Activated CD4-positive, alpha-beta T cell treated with anti-CD3 and anti-CD28 coated beads, Interleukin-2, Interleukin-4, amounts not matched to agents 100 ng/mL and 50 ng/mL, durations not matched to agents 16 hours and 8 hours (primary cell): ENCODE measurements around the gene AGAP9.
A peak's percentile ranks its signal among the peaks of the same experiment; 100 is the strongest.
"Not testable (repeated sequence)": the region's sequence is repeated elsewhere in the genome, so short reads cannot be mapped to it uniquely, and the experiment has no call there.

Experiments used
- DNase-seq: peaks from one replicate; pipeline ENCODE4 v3.0.0-alpha.2; 2020; ENCODE audit warnings: low spot score

The AGAP9 gene

DNA sequence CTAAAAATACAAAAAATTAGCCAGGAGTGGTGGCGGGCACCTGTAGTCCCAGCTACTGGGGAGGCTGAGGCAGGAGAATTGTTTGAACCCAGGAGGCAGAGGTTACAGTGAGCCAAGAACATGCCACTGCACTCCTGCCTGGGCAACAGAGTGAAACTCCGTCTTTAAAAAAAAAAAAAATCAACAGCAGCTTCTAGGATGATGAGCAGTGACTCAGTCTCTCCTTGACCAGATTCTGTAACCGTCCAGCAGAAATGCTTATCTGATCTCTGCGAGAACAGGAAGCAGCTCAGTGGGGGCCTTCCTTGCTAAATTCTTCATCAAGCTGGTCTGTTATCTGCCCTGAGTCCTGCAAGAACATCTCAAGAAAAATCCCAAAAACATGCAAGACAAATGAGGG lies 37.5 kb downstream of the AGAP9 start:
- DNase-seq, result peak; percentile 36

DNA sequence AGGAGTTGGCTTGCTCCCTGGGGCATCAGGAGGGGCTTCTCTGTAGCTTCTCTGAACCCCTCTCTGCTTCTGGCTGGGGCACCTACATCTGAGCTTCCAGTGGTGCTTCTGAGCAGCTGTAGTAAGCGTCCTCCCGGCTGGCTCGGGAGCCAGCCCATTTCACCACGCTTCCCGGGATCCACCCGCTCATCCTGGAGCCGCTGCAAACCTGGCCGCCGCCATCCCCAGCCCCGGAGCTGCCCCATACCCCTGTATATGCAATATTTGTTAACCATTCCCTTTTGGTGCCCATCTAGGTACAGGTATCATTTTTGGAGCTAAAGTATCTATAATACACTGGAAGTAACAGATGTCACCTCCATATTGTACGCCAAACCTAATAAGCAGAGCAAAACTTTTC lies 38.7 kb downstream of the AGAP9 start:
- not testable (repeated sequence) for DNase-seq

DNA sequence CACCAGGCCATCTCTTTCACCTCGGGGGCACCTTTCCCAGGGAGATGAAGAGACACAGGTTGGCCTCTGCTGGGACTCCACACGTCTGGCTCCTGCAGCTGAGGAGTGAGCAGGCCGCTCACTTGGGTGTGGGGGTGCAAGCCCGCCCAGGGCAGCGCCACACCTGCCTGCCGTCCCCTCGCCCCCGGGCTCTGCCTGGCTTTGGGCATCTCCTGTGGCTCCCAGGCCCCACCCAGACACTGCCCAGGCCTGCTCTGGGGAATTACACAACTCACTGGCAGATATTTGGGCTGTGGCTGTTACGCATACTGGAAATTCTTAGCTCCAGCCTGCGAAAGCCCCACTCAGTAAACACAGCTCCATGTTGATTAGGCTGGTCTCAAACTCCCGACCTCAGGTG lies 39.5 kb downstream of the AGAP9 start, which contains the start of gene ANXA8:
Gene ANXA8, minus strand, starts transcription at position 193 of the 400 bp plus-strand sequence. Its CDS starts 182 bp downstream, at position 11.
- DNase-seq, result not testable (repeated sequence)

DNA sequence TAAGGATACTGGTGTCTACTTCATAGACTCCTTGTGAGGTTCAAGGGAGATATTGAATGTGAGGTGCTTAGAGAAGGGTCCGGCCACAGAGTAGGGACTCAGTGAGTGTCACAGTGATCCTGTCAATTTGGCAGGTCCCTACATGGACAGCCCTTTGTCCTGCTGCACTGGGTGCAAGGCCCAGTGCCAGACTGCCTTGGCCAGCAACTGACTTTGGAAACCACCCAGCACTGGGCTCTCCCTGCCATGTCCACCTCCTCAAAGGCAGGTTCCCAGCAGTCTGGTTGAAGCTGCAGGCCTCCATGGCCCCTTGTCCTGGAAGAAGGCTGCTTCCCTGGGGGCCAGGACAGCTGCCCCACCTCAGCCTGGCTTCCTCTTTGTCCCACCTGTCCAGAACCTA lies 41.1 kb downstream of the AGAP9 start:
- not testable (repeated sequence) for DNase-seq

DNA sequence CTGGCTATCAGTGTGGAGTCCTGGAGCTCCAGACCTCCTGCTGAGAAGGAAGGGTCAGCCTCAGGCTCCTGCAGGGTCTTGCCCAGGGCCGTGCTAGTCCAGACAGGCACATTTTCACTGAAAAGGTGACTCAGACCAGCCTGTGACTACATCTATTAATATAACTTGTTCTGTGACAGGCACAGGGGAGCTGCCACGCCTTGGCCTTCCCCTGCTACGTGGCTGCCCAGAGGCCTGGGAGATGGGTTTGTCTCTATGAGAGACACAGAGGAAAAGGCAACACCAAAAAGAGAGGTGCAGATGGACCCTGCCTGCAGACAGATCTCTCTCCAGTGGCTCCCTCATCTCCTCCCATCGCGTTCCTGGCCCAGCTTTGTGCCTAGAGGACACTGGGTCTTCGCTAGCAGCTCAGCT lies 41.7 kb downstream of the AGAP9 start:
- DNase-seq, result not testable (repeated sequence)

DNA sequence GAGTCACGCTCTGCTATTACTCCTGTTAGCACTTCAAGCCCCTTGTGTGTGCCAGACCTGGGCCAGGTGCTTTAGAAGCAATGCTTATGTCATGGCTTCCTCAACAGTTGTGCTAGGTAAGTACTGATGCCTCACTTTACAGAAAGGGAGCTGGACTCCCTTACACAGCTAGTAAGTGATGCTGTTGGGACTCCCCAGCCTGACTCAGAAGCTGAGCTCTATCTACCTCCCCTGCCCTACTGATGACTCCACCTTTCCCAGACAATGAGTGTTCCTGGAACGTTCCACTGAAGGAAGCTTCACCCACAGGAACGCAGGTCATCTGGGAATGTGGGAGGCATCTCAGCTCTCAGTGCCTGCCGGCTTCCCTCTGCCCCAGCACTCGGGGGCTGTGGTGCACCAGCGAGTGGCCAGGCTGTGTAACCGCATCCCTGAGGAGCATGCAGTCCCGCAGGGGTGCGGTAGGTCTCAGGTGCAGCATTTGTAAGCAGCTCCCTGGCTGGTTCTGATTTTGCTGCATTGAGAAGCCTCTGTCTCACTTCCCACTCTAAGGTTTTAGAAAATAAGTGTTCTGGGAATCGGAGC lies 42.2 kb downstream of the AGAP9 start:
- not testable (repeated sequence) for DNase-seq

DNA sequence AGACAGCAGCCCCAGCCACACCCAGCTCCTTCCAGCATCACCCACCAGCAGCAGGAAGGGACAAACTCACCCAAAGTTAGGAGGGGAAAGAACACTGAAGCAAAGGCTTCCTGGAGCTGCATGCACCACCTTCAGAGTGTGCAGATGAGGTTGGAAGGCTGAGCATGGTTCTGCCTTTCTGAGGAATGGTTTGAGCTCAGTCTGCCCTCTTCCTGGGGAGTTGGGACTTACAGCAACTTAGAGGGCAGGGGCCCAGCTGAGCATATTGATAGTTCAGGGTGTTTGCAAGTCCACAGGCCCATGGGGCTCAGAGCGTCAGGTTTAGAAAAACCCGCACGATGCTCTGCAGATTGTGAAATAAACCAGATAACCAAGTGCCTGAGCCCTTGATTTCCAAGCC lies 43.3 kb downstream of the AGAP9 start:
- DNase-seq, result not testable (repeated sequence)

DNA sequence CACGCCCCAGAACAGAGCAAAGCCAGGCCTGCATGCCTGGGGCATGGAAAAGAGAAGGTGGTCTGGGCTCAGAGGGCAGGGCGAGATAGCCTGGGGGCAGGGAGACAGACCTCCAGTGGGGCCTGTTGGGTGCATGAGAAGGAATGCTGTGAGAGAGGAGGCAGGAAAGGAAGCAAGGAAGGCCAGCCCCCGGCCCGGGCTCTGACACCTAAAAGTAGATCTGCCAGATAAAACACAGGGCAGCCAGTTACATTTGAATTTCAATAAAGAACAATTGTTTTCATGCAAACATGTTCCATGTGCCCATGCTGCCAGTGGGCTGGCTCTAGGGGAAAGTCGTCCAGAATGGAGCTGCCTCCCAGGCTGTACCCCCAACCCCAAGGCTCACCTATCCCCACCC lies 45.3 kb downstream of the AGAP9 start:
- DNase-seq, result not testable (repeated sequence)

DNA sequence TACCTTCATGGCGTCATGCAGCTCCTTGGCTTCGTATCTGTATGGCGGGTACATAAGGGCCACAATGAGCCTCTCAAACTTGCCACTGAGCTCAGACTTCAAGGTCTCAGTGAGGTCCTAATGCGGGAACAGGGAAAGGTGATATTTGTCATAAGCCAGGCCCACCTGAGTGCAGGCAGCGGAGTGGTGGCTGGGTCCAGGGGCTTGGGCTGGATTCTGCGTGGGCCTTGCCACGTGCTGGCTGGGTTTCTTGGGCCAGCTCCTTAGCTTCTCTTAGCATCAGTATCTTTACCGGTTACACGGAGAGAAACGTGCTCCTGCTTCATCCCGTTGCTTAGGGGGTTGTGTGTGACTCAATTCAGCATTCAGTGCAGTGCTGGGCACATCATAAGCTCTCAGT lies 46.4 kb downstream of the AGAP9 start:
- DNase-seq, result not testable (repeated sequence)

DNA sequence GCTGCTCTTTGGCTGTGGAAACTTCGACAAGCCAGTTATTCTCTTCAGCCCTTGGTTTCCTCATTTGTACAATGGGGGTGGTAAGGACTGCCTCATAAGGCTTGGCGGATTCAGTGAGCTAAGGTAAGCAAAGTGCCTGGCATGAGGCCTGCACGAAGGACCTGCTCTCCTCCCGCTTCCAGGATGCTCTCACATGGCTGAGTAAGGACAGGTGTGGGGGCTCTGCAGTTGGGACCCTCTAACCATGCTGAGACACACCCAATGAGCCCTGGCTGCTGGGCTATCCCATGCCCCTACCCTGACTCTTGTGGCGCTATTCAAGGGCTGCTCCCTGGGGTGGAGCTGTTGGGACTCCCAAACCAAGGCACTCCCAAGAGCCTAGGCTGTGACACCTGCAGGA lies 48.3 kb downstream of the AGAP9 start:
- not testable (repeated sequence) for DNase-seq

DNA sequence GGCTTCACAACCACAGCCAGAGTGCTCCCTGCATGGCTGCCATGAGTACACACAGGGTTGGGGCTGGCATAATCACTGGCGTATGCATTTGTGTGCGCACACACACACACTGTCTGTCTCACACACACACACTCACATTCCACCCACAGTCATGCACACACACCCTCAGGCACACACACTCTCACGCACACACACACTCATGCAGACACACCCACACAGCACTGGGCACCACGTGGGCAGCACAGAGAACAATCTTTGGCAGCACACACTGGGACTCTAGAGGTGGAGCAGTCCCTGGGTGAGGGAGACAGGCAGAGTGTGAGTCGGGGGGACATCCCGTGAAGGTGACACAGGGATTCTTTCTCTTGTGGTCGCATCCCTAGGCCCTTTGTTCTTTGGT lies 49.9 kb downstream of the AGAP9 start:
- not testable (repeated sequence) for DNase-seq

DNA sequence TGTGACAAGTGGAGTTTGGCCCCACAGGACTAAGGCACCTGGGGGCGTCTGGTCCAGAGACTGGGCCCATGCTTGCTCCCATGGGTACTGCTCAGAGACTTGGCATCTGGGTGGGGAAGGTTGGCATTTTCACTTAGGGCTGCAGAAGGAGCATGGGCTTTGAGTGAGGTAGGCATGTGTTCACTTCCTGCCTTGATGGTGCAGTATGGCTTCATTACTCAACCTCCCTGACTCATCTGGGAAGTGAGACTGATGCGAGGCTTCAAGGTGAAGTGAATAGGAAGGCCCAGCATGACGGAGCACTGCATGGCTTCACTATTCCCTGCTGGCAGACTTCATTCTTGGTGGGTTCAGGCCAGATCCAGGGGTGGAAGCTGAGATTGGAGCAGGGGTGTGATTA lies 50.8 kb downstream of the AGAP9 start:
- DNase-seq, result not testable (repeated sequence)

DNA sequence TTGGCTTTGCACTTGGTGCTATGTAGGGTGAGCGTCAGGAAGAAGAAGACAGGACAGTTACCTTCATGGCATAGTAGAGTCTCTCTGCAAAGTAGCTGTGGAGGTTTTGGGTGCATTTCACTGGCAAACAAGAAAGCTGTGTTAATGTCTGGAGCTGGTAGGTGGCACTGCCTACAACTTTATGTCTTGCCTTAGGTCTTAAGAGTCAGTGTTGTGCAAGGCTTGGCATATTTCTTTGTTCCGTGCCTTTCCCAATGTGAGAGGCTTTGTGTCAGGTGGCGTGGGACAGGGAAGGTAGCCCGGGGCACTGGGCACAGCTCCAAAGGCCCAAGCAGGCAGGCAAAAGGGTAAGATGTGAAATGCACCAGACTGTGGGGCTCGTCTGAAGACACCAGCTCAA lies 51.4 kb downstream of the AGAP9 start:
- DNase-seq, result not testable (repeated sequence)

DNA sequence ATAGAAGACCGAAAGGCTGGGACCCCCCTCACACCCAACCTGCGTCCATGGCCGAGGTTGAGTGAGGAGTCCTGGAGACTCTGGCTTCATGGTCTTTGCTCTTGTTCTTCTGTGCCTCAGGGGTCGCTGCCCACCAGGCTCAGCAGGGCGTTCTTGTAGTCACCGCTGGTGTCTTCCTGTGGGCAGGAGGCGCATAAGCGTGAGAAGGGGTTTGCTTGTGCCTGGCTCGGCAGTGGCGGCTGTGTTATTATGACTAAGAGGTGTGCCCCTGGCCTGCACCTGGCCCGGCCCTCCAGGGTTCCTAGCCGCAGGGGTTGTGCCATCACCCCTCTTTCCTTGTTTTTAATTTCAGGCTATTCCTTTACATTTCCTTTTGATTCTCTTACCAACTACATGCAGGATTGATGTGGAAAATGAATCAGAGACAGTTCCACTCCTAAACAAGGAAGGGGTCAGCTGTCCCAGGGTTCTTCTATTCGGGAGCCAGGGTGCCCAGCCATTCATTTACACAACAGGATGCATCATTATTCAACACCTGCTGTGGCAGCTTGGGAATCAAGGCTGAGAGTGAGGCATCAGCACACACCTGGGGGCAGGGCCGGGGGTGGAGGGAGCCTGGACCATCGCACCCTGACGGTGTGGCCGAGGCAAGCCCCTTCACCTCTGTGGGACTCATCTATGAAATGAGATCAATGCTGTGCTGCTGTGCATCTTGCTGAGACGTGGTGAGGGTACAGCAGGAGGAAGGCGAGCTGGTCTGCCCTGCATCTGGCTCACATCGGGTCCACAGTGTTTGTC lies 54.5 kb downstream of the AGAP9 start:
- DNase-seq, result not testable (repeated sequence)

DNA sequence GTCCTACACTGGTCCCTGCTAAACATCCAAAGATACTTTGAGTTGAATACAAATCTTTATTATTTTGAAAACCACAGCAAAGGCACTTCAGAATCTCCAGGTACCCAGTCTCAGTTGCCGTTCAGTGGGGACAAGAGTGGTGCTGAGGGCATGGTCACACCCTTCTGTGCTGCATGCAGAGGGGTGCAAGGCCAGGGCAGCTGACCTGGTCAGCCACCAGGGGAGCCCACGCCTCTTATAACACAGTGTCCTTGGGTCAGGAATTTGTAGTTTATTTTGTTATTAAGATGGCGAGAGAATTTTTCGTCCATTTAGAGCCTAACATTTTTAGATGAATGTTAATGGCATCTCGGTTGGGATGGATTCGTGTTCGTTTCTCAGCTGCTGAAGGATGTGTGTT lies 55.5 kb downstream of the AGAP9 start:
- not testable (repeated sequence) for DNase-seq

DNA sequence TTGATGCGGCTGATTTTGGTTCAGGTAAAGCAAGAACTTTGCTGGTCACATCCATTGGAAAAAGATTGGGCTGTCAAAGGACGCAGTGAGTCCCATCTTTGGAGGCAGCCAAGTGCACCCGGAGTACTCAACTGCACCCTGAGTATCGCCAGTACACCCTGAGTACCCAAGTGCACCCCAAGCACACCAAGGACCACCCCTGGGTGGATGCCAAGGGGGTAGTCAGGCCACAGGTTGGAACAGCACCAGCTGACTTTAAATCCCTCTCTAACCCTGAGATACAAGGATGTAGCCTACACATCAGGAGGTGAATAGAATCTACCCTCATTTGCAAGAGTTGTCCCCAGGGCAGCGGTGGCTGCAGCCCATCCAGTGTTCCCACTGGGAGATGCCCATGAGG lies 56.0 kb downstream of the AGAP9 start:
- DNase-seq, result not testable (repeated sequence)

DNA sequence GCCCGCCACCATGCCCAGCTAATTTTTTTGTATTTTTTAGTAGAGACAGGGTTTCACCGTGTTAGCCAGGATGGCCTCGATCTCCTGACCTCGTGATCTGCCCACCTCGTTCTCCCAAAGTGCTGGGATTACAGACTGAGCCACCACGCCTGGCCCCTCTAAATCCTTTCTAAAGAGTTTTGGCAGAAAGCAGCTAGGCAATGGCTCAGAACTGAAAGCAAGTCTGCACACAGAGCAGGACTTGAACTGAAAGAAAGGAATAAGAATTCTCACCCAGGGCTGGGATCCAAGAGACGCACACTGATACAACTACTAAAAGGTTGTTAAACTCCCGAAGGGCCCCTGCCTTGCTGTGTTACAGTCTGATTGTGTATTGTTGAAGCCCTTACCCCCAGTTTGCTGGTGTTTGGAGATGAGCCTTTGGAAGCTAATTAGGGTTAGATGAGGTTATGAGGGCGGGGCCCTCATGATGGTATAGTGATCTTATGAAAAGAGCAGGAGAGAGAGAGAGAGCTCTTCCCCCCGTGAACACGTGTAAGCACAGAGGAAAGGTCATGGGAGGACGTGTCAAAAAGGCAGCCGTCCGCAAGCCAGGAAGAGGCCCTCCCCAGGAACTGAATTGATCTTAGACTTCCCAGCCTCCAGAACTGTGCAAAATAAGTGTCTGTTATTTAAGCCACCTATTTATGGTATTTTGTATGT lies 58.1 kb downstream of the AGAP9 start:
- not testable (repeated sequence) for DNase-seq

DNA sequence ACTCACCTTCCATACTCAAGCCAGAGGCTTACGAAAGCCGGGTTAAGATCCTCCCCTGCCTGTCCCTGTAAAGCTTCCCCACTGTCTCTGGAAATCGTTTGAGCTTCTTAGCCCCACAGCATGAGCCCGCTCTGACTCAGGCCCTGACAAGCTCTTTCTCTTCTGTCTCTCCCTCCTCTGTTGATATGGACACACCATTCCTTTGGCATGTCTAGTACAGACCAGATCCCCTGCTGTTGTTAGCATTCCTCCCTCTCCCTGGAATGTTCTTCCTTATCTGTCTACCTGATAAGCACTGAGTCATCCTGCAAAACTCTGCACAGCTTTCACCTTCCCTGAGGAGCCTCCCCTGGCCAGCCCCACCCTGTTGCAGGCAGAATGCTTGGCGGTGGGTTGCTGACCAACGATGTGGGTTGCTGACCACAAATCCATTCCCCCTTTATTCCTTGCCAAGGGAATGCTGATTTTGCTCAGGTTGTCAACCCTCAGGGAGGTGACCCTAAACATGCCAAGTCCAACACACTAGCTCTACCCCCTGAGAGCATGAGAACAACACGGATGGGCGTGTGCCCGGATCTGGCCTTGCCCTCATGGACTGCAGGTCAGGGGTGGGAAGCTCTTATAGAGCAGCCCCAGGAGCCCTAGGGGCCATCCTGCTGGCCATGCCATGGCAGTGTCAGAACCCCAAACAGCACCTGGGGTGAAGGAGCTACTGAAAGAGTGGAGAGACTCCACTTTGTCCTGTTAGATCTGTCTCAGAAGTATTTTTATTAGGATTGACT lies 60.7 kb downstream of the AGAP9 start:
- not testable (repeated sequence) for DNase-seq

DNA sequence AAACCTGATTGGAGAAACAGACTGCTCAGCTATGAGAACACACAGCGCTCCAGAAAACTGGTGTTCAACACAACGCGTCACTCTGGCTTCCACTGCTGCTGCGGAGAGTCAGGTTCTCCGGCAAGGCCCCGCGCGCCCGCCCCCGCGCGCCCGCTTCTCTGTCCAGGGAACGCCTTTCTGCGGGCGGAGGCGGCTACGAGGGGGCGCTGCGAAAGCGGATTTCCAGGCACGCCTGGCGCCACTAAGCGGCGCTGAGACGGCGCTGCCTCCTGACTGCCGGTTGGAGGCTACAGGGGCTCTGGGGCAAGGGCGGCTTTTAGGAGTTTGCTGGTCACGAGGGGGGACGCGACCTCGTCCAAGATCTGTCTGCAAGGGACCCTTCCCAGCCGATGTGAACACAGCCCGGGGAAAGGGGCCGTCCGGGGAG lies 62.2 kb downstream of the AGAP9 start:
- peak; percentile 8 for DNase-seq

DNA sequence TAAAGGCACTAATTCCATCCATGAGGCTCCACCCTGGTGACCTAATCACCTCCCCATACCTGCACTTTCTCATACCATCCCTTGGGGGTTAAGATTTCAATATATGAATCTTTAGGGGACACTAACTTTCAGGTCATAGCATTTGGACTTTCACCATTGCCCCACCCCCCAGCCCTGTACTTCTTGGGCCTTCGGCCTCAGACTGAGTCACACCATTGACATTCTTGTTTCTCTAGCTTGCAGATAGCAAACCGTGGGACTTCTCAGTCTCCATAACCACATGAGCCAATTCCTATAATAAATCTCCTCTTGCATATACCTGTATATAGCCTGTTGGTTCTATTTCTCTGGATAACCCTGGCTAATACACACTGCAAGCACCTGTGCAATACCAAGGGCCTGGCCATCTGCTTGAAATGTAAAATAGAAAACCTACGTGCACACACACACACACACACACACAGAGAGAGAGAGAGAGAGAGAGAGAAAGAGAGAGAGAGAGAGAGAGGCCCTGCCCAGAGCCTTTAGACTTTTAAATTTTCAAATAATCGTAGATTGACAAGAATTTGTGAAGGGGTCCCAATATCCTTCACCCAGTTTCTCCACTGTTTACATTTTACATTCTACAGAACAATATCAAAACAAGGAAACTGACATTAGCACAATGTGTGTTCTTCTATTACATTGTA lies 64.8 kb downstream of the AGAP9 start:
- no peak for DNase-seq

DNA sequence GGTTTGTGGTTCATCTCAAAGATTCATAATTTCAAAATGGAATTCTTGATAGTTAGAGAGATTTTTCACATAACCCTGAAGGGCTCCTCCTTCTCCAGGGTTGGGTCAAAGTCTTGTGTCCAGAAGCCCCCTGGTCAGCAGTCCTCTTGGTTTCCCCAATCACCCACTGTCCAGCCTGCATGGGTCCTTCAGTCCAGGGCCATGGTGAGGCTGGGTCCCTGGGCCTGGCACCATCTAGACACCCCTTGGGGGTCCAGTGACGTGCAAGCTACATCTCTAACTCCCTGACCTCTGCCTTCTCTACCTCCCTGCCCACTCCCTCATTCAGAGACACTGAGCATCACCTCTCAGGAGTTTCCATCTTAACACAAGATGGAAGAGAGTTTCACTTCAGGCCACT lies 65.6 kb downstream of the AGAP9 start:
- DNase-seq, result no peak

DNA sequence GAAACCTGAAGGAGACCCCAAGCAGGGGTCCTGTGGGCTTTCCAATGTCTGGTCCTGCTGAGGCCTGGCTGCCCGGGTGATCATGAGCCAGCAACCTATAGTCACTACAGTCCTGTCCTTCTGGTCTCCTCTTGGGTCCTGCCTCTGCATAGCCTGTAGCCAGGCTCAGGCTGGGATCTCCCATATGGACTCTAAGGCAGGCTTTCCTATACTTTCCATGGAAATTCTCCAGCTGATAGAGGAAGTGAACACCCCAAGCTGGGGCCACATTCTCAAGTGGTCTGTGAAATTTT lies 66.0 kb downstream of the AGAP9 start:
- no peak for DNase-seq
